HepG2 (cell line): Measurements from ENCODE around the gene MOG. TPM values are rescaled to one million over a fixed set of nuclear protein-coding genes. Genes with fewer than 3 reads are reported as not detected.

ENCODE experiments used
- HMGA1 ChIP-seq: sonication (generic); formaldehyde crosslinking; conservative IDR thresholded peaks from 2 replicates; pipeline ENCODE4 v1.4.0; 2020; ENCODE audit warnings: missing genetic modification reagents
- MBNL3 ChIP-seq: fragments of 250-450 bp; sonication (Bioruptor Pico); conservative IDR thresholded peaks from 2 replicates; pipeline ENCODE4 v1.8.0; 2022; ENCODE audit warnings: mild to moderate bottlenecking, inconsistent platforms
- MTA1 ChIP-seq: sonication (generic); formaldehyde crosslinking; IDR thresholded peaks from 2 replicates; pipeline ENCODE4 v1.4.0; 2020; ENCODE audit warnings: missing genetic modification reagents, mild to moderate bottlenecking, borderline replicate concordance
- MXI1 ChIP-seq: IDR thresholded peaks from 3 replicates; pipeline ENCODE4 v1.6.1; 2012; ENCODE audit warnings: low read depth, low read length, inconsistent platforms, borderline replicate concordance
- NKX3-1 ChIP-seq: sonication (generic); formaldehyde crosslinking; IDR thresholded peaks from 2 replicates; pipeline ENCODE4 v1.5.0; 2020; ENCODE audit warnings: missing genetic modification reagents
- NR2C2 ChIP-seq: sonication (generic); formaldehyde crosslinking; IDR thresholded peaks from 2 replicates; pipeline ENCODE4 v1.4.0; 2020; ENCODE audit warnings: missing genetic modification reagents, mild to moderate bottlenecking, moderate library complexity, borderline replicate concordance
- SETDB1 ChIP-seq: sonication (generic); formaldehyde crosslinking; IDR thresholded peaks from 2 replicates; pipeline ENCODE4 v1.5.1; 2020; ENCODE audit warnings: missing genetic modification reagents, mild to moderate bottlenecking, borderline replicate concordance
- SPEN ChIP-seq: sonication (generic); formaldehyde crosslinking; IDR thresholded peaks from 2 replicates; pipeline ENCODE4 v1.5.1; 2020; ENCODE audit warnings: low read depth, mild to moderate bottlenecking, missing genetic modification reagents
- SUZ12 ChIP-seq: fragments of 150-350 bp; IDR thresholded peaks from 2 replicates; pipeline ENCODE4 v1.6.1; 2014; ENCODE audit warnings: low read depth, low read length
- ZNF263 ChIP-seq: sonication (generic); formaldehyde crosslinking; IDR thresholded peaks from 2 replicates; pipeline ENCODE4 v1.4.0; 2020; ENCODE audit warnings: missing genetic modification reagents
- ZNF331 ChIP-seq: sonication (generic); formaldehyde crosslinking; IDR thresholded peaks from 2 replicates; pipeline ENCODE4 v1.4.0; 2020; ENCODE audit warnings: missing genetic modification reagents
- ZNF878 ChIP-seq: sonication (generic); formaldehyde crosslinking; IDR thresholded peaks from 2 replicates; pipeline ENCODE4 v1.8.1; 2023; ENCODE audit warnings: mild to moderate bottlenecking, missing genetic modification reagents, moderate library complexity
- ZSCAN29 ChIP-seq: sonication (generic); formaldehyde crosslinking; conservative IDR thresholded peaks from 2 replicates; pipeline ENCODE4 v1.4.0; 2020; ENCODE audit warnings: mild to moderate bottlenecking, missing genetic modification reagents
- ZZZ3 ChIP-seq: sonication (generic); formaldehyde crosslinking; IDR thresholded peaks from 2 replicates; pipeline ENCODE4 v1.4.0; 2020; ENCODE audit warnings: missing genetic modification reagents, mild to moderate bottlenecking, borderline replicate concordance
- polyA plus RNA-seq, 8 experiments: library from polyadenylated mRNA; depleted of rRNA in 3 of 8; stranded (reverse) in 7 of 8; unstranded in 1 of 8; fragments of >200 nt; fragmentation: Illumina TruSeq in 4 of 8; extraction: Trizol in 4 of 8; gene quantifications; 2 replicates each; pipeline versions ENCODE4 v1.2.1 to v1.2.3, GENCODE V29; 2011 to 2016; ENCODE audit warnings: low read depth in 4 of 8, missing spikeins in 1 of 8, mixed read lengths in 1 of 8; ENCODE audit not compliant: insufficient read depth in 1 of 8
- total RNA-seq, 5 experiments: library from RNA; depleted of rRNA; stranded (reverse); fragments of >200 nt; fragmentation: Illumina TruSeq; extraction: Trizol; gene quantifications; 2 replicates each; pipeline ENCODE4 v1.2.3, GENCODE V29; 2016; ENCODE audit warnings: low read depth in 1 of 5
- TF ChIP-seq, protein P1 (sequence below): sonication (generic); formaldehyde crosslinking; IDR thresholded peaks from 2 replicates; pipeline ENCODE4 v1.8.0; 2022; ENCODE audit warnings: missing genetic modification reagents, low read depth, mild to moderate bottlenecking, borderline replicate concordance
- TF ChIP-seq, protein P2 (sequence below): sonication (generic); formaldehyde crosslinking; IDR thresholded peaks from 2 replicates; pipeline ENCODE4 v1.4.0; 2020; ENCODE audit warnings: missing genetic modification reagents
- TF ChIP-seq, protein P3 (sequence below): conservative IDR thresholded peaks from 2 replicates; pipeline ENCODE4 v1.6.1; 2018; ENCODE audit warnings: missing genetic modification reagents
- TF ChIP-seq, protein P4 (sequence below), 2 experiments: fragments of 450-650 bp in 1 of 2; sonication (generic) in 1 of 2; formaldehyde crosslinking; IDR thresholded peaks; 2 replicates each; pipeline versions ENCODE4 v1.5.0 to v1.8.0; 2020 to 2022; ENCODE audit warnings: mild to moderate bottlenecking in 1 of 2, missing genetic modification reagents in 1 of 2
- TF ChIP-seq, protein P5 (sequence below): sonication (generic); formaldehyde crosslinking; IDR thresholded peaks from 2 replicates; pipeline ENCODE4 v1.8.0; 2022; ENCODE audit warnings: missing genetic modification reagents, mild to moderate bottlenecking, borderline replicate concordance

MOG gene
- total and polyA plus RNA-seq, 2 of the 13 experiments (the other 11 are each of a cell fraction or from before 2014, with no cell fraction given) = not detected

DNA sequence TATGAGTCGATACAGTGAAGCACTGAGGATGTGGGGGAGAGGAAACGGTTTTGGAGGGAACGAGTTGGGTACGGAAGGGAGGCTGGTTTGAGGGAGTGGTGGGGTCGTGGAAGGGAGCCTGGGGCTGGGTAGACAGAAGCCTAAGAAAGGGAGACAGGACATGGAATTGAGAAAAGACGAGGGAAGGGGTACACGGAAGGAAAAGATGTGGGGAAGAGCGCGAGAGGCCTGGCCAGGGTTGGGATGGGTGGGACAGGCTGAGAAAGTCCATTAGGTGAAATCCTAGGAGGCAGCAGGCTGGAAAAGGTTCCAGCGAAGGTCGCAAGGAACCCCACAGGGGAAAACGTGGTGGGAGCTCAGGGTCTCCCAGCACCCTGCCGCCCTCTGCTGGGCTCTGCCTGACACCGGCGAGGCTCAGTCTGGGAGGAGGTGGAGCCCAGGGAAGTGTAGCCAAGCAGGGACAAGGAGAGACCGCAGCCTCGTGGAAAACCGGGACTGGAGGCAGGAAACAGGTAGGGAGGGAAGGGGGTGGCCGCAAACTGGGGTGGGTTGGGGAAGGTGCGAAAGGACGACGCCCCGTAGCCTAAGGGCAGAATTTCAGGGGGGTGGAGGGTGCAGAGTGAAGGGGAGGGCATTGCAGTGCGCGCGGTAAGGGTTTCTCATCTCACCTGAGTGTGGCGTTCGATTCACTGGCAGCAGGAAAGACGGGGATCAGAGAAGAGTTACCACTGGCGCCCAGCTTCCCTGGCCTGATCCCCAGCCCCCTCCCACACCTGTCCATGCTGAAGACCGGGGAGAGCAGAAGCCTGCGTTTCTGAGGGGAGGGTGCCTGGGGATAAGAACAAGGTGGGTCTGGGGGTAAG, 28.2 kb upstream of the MOG start (continued):
- TF ChIP-seq, protein P1, sequence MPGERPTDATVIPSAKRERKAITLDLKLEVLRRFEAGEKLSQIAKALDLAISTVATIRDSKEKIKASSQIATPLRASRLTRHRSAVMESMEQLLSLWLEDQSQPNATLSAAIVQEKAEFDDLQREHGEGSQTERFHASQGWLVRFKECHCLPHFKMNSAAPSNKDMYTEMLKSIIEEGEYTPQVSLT (CRISPR knock-in tag) = no peak
- TF ChIP-seq SPEN (CRISPR knock-in tag) (no peak), MTA1 (CRISPR knock-in tag) (peak; percentile 72; the same call in 1 of the 2 replicates), SETDB1 (CRISPR knock-in tag) (no peak), NR2C2 (no peak), SUZ12 (no peak), ZNF331 (CRISPR knock-in tag) (no peak), ZZZ3 (CRISPR knock-in tag) (no peak), HMGA1 (CRISPR knock-in tag) (no peak), ZNF263 (CRISPR knock-in tag) (0 out of 2 replicates have a peak, but pooled peaks have one; percentile 55), MXI1 (no peak), ZSCAN29 (CRISPR knock-in tag) (peak; percentile 49; the same call in 1 of the 2 replicates), ZNF878 (CRISPR knock-in tag) (no peak), MBNL3 (CRISPR knock-in tag) (no peak), NKX3-1 (no peak)
- TF ChIP-seq, protein P2, sequence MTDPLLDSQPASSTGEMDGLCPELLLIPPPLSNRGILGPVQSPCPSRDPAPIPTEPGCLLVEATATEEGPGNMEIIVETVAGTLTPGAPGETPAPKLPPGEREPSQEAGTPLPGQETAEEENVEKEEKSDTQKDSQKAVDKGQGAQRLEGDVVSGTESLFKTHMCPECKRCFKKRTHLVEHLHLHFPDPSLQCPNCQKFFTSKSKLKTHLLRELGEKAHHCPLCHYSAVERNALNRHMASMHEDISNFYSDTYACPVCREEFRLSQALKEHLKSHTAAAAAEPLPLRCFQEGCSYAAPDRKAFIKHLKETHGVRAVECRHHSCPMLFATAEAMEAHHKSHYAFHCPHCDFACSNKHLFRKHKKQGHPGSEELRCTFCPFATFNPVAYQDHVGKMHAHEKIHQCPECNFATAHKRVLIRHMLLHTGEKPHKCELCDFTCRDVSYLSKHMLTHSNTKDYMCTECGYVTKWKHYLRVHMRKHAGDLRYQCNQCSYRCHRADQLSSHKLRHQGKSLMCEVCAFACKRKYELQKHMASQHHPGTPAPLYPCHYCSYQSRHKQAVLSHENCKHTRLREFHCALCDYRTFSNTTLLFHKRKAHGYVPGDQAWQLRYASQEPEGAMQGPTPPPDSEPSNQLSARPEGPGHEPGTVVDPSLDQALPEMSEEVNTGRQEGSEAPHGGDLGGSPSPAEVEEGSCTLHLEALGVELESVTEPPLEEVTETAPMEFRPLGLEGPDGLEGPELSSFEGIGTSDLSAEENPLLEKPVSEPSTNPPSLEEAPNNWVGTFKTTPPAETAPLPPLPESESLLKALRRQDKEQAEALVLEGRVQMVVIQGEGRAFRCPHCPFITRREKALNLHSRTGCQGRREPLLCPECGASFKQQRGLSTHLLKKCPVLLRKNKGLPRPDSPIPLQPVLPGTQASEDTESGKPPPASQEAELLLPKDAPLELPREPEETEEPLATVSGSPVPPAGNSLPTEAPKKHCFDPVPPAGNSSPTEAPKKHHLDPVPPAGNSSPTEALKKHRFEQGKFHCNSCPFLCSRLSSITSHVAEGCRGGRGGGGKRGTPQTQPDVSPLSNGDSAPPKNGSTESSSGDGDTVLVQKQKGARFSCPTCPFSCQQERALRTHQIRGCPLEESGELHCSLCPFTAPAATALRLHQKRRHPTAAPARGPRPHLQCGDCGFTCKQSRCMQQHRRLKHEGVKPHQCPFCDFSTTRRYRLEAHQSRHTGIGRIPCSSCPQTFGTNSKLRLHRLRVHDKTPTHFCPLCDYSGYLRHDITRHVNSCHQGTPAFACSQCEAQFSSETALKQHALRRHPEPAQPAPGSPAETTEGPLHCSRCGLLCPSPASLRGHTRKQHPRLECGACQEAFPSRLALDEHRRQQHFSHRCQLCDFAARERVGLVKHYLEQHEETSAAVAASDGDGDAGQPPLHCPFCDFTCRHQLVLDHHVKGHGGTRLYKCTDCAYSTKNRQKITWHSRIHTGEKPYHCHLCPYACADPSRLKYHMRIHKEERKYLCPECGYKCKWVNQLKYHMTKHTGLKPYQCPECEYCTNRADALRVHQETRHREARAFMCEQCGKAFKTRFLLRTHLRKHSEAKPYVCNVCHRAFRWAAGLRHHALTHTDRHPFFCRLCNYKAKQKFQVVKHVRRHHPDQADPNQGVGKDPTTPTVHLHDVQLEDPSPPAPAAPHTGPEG (CRISPR knock-in tag) = no peak
- TF ChIP-seq, protein P3, sequence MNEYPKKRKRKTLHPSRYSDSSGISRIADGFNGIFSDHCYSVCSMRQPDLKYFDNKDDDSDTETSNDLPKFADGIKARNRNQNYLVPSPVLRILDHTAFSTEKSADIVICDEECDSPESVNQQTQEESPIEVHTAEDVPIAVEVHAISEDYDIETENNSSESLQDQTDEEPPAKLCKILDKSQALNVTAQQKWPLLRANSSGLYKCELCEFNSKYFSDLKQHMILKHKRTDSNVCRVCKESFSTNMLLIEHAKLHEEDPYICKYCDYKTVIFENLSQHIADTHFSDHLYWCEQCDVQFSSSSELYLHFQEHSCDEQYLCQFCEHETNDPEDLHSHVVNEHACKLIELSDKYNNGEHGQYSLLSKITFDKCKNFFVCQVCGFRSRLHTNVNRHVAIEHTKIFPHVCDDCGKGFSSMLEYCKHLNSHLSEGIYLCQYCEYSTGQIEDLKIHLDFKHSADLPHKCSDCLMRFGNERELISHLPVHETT (CRISPR knock-in tag) = no peak
- TF ChIP-seq, protein P4, sequence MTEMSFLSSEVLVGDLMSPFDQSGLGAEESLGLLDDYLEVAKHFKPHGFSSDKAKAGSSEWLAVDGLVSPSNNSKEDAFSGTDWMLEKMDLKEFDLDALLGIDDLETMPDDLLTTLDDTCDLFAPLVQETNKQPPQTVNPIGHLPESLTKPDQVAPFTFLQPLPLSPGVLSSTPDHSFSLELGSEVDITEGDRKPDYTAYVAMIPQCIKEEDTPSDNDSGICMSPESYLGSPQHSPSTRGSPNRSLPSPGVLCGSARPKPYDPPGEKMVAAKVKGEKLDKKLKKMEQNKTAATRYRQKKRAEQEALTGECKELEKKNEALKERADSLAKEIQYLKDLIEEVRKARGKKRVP (CRISPR knock-in tag; IDR thresholded peaks at IDR 0.05) = no peak
- TF ChIP-seq, protein P5, sequence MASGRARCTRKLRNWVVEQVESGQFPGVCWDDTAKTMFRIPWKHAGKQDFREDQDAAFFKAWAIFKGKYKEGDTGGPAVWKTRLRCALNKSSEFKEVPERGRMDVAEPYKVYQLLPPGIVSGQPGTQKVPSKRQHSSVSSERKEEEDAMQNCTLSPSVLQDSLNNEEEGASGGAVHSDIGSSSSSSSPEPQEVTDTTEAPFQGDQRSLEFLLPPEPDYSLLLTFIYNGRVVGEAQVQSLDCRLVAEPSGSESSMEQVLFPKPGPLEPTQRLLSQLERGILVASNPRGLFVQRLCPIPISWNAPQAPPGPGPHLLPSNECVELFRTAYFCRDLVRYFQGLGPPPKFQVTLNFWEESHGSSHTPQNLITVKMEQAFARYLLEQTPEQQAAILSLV (CRISPR knock-in tag) = no peak
